Measurements from ENCODE around the gene LRRK1. TPM values are rescaled to one million over a fixed set of nuclear protein-coding genes. Genes with fewer than 3 reads are reported as not detected.

LRRK1 gene
- total and polyA plus RNA-seq, 2 of the 13 experiments (the other 11 are each of a cell fraction or from before 2014, with no cell fraction given), result 0.13 to 1.2 TPM

DNA sequence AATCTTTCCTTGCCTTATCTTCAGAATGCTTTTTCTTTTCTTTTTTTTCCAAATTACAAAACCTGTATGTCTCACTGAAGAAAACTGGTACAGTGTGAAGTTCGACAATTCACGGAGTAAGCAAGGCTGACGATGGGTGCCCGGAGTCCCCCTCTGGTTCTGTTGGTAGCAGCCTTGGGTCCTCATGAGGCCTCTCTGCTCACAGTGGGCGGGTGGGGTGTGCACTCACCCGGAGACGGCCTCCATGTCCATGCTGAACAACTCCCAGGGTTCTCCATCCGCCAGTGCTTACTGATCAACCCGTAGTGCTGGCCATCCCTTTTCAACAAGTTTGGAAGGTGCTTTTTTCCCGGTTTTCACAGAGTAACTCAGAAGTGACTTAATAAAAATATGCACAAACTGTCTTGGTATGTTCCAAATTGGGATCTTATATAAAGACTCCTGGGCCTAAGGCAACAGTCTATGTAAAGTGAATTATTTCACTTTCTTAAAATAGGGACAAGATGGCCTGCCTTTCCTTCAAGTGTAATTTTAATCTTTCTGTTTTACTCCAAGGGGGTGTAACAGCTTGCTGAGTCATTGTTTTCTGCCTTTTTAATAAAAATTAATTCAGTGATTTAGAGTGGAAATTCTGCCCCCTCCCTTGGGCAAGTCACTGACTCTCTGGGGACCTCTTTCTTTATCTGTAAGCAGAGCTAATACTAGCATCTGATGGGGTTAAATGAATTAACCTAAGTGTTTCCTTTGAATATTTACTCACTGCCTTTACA lies 23.7 kb downstream of the LRRK1 start:
- H3K4me3 ChIP-seq (replicated peaks in 1 of 3; ENCODE audit: insufficient read depth in 1 of 3, low read depth in 2 of 3, low read length in 3 of 3), result no peak overlapping the region
- BruUV-seq (replicated peaks), result no TSS peak
- FAIRE-seq (no peak), DNase-seq (ENCODE audit: low spot score) (no peak), ATAC-seq (no peak)
- H4K20me1 ChIP-seq (ENCODE audit: insufficient read depth, low read length), result no peaks in the 10 kb centered on the region
- H3K27me3 ChIP-seq (ENCODE audit: control insufficient read depth in 1 of 2, insufficient read depth in 2 of 2, low read length in 2 of 2), result peaks cover 1 to 58% of the 10 kb centered on the region in 2 experiments; a peak in 3 of 5 replicates
- POLR2A ChIA-PET, result no interaction called here
- in situ Hi-C loops (cut with HindIII; ENCODE audit: extremely low pct_ligation_motif_present, low pct_unique_long_range_greater_than_20kb) (no loop called here), intact Hi-C loops (cut with micrococcal nuclease; ENCODE audit: unreplicated experiment) (no loop called here)
- no peak overlapping the region for H3K9ac ChIP-seq (ENCODE audit: insufficient read depth, low read depth, low read length)
- H3K79me2 ChIP-seq (ENCODE audit: insufficient read depth, low read length), result no peaks in the 10 kb centered on the region
- 46% methylated on average over 10 of the region's 10 CpGs for WGBS (ENCODE audit: low lambda C conversion rate)
- no peaks in the 10 kb centered on the region for H3K36me3 ChIP-seq (replicated peaks in 1 of 2; ENCODE audit: control insufficient read depth in 1 of 2, insufficient read depth in 2 of 2, low read length in 2 of 2)
- no peaks in the 10 kb centered on the region for H3K9me3 ChIP-seq (ENCODE audit: low read length)
- H2AFZ ChIP-seq (ENCODE audit: low read length), result no peak overlapping the region
- CTCF ChIA-PET (ENCODE audit: low intra/inter-chr PET ratio, low total read pairs), result no interaction called here
- no peak overlapping the region for H3K27ac ChIP-seq (ENCODE audit: extremely low read length, insufficient read depth, low read length)
- no peak overlapping the region for H3K4me2 ChIP-seq (ENCODE audit: low read depth, low read length)
- H3K4me1 ChIP-seq (ENCODE audit: insufficient read depth, low read length), result no peaks in the 10 kb centered on the region
- TF ChIP-seq ZNF839 (CRISPR knock-in tag; IDR thresholded peaks at IDR 0.05; ENCODE audit: borderline replicate concordance) (no peak), KMT2A (CRISPR knock-in tag; IDR thresholded peaks at IDR 0.05) (no peak), GABPB1 (CRISPR knock-in tag; IDR thresholded peaks at IDR 0.05) (no peak), TBP (CRISPR knock-in tag; IDR thresholded peaks at IDR 0.05) (no peak), SOX6 (IDR thresholded peaks at IDR 0.05) (no peak), SOX6 (CRISPR knock-in tag; IDR thresholded peaks at IDR 0.05) (no peak), YY1 (IDR thresholded peaks at IDR 0.05; ENCODE audit: insufficient read depth, insufficient replicate concordance, low read depth, low read length) (no peak), PRPF4 (IDR thresholded peaks at IDR 0.05; ENCODE audit: low read depth, low read length, poor library complexity, severe bottlenecking) (no peak), SIN3A (IDR thresholded peaks at IDR 0.05; ENCODE audit: borderline replicate concordance, low read depth, low read length) (no peak), HCFC1 (IDR thresholded peaks at IDR 0.05; ENCODE audit: low read depth, low read length) (no peak), HDAC1 (CRISPR knock-in tag; IDR thresholded peaks at IDR 0.05) (no peak), HIVEP1 (CRISPR knock-in tag; IDR thresholded peaks at IDR 0.05) (no peak), STAG1 (CRISPR knock-in tag; IDR thresholded peaks at IDR 0.05) (no peak), BHLHE40 (IDR thresholded peaks at IDR 0.05; ENCODE audit: low read length) (no peak), HES4 (CRISPR knock-in tag; IDR thresholded peaks at IDR 0.05; ENCODE audit: borderline replicate concordance) (no peak), IRF2 (CRISPR knock-in tag; IDR thresholded peaks at IDR 0.05) (no peak), MEIS1 (CRISPR knock-in tag; IDR thresholded peaks at IDR 0.05; ENCODE audit: borderline replicate concordance) (no peak)
- TF ChIP-seq, protein P1, sequence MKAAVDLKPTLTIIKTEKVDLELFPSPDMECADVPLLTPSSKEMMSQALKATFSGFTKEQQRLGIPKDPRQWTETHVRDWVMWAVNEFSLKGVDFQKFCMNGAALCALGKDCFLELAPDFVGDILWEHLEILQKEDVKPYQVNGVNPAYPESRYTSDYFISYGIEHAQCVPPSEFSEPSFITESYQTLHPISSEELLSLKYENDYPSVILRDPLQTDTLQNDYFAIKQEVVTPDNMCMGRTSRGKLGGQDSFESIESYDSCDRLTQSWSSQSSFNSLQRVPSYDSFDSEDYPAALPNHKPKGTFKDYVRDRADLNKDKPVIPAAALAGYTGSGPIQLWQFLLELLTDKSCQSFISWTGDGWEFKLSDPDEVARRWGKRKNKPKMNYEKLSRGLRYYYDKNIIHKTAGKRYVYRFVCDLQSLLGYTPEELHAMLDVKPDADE (CRISPR knock-in tag; IDR thresholded peaks at IDR 0.05), result no peak
- TF ChIP-seq, protein P2, sequence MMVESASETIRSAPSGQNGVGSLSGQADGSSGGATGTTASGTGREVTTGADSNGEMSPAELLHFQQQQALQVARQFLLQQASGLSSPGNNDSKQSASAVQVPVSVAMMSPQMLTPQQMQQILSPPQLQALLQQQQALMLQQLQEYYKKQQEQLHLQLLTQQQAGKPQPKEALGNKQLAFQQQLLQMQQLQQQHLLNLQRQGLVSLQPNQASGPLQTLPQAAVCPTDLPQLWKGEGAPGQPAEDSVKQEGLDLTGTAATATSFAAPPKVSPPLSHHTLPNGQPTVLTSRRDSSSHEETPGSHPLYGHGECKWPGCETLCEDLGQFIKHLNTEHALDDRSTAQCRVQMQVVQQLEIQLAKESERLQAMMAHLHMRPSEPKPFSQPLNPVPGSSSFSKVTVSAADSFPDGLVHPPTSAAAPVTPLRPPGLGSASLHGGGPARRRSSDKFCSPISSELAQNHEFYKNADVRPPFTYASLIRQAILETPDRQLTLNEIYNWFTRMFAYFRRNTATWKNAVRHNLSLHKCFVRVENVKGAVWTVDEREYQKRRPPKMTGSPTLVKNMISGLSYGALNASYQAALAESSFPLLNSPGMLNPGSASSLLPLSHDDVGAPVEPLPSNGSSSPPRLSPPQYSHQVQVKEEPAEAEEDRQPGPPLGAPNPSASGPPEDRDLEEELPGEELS (CRISPR knock-in tag; IDR thresholded peaks at IDR 0.05), result no peak
